H1 (cell line): Measurements from ENCODE around the gene CCDC9B. TPM values are rescaled to one million over a fixed set of nuclear protein-coding genes. Genes with fewer than 3 reads are reported as not detected.

Experiments
- SAP30 ChIP-seq: fragments of 300-600 bp; sonication (generic); IDR thresholded peaks from 2 replicates; pipeline ENCODE4 v1.7.1; 2012; ENCODE audit warnings: low read length, moderate library complexity, mild to moderate bottlenecking, inconsistent platforms; ENCODE audit not compliant: insufficient read depth, insufficient replicate concordance
- polyA plus RNA-seq, 7 experiments: library from polyadenylated mRNA; depleted of rRNA in 3 of 7; stranded (reverse) in 5 of 7; unstranded in 2 of 7; fragments of >200 nt in 5 of 7; fragments of 200-250 nt in 2 of 7; gene quantifications; 1 replicate in 5 of 7; 2 replicates in 1 of 7; 4 replicates in 1 of 7; pipeline versions ENCODE4 v1.2.1 to v1.2.3, GENCODE V29; 2011 to 2013; ENCODE audit warnings: missing spikeins in 2 of 7, mixed read lengths in 2 of 7
- total RNA-seq: library from RNA; stranded (reverse); fragmentation: NEBNext Ultra II Directional; extraction: Animal tissue kit (Norgen Biotek cat#: 25700); gene quantifications from 2 replicates; pipeline ENCODE4 v1.2.1, GENCODE V29; 2021

The CCDC9B gene
- total and polyA plus RNA-seq, 2 of the 8 experiments (the other 6 are each of a cell fraction or from before 2014, with no cell fraction given) = 0.45 to 0.78 TPM

- TF ChIP-seq SAP30 = no peak
Measured at GRCh38 chr15:40334541-40334940, 6.2 kb downstream of the CCDC9B start (continued).
